ENCODE data around the gene MINDY4.

MINDY4 gene

GRCh38 chr7:30877015-30877769 lies 106.0 kb downstream of the MINDY4 start:
- DNase-seq (ENCODE audit: low read depth in 1 of 2, low spot score in 1 of 2), result no peak
- H3K27ac ChIP-seq (replicated peaks), result no peak overlapping the region

DNA sequence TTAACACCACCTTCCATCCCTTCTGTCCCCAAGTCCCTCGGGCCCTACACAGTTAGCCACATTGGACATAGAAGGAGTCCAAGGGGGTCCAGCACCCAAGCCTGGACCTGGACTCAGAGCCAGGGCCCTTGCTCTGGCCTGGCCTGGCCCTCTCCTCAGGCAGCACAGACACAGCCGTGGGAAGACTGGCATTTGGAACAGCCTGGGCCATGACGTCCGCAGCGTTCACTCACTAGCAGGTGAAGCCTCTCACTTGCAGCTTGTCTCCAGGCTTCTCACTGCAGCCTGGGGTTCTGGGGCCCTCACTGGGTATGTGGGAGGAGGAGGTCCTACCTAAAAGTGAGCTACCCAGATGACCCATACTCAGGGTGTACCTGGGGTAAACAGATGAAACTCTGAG lies 106.8 kb downstream of the MINDY4 start:
- H3K27me3 ChIP-seq (ENCODE audit: insufficient read depth, poor library complexity, severe bottlenecking), result no peaks in the 10 kb centered on the region
- no peak for DNase-seq (ENCODE audit: low read depth in 1 of 2, low spot score in 1 of 2)
- no peak for TF ChIP-seq REST (IDR thresholded peaks at IDR 0.05; ENCODE audit: insufficient replicate concordance, low read depth)
- no peak for TF ChIP-seq POLR2AphosphoS5 (IDR thresholded peaks at IDR 0.05; ENCODE audit: low read depth)
- TF ChIP-seq SPI1 (IDR thresholded peaks at IDR 0.05; ENCODE audit: borderline replicate concordance, low read depth), result no peak
- TF ChIP-seq GABPA (IDR thresholded peaks at IDR 0.05; ENCODE audit: low read depth), result no peak
- no peak for TF ChIP-seq CTCF (IDR thresholded peaks at IDR 0.05; ENCODE audit: insufficient read depth, low read length)
- H3K4me3 ChIP-seq (replicated peaks; ENCODE audit: insufficient read depth, low read length), result no peak overlapping the region
- no peak overlapping the region for H3K27ac ChIP-seq (replicated peaks)

More at GRCh38 chr7:30877015-30877769, 106.0 kb downstream of the MINDY4 start:
- Histone ChIP-seq H3K27me3 (ENCODE audit: insufficient read depth, poor library complexity, severe bottlenecking) (no peaks in the 10 kb centered on the region), H3K4me3 (replicated peaks; ENCODE audit: insufficient read depth, low read length) (no peak overlapping the region)
- no peak for TF ChIP-seq GABPA (IDR thresholded peaks at IDR 0.05; ENCODE audit: low read depth)
- TF ChIP-seq REST (IDR thresholded peaks at IDR 0.05; ENCODE audit: insufficient replicate concordance, low read depth), result no peak
- TF ChIP-seq CTCF (IDR thresholded peaks at IDR 0.05; ENCODE audit: insufficient read depth, low read length), result no peak
- no peak for TF ChIP-seq POLR2AphosphoS5 (IDR thresholded peaks at IDR 0.05; ENCODE audit: low read depth)
- TF ChIP-seq SPI1 (IDR thresholded peaks at IDR 0.05; ENCODE audit: borderline replicate concordance, low read depth), result no peak

GRCh38 chr7:30879139-30880124 lies 108.2 kb downstream of the MINDY4 start:
- no peak for TF ChIP-seq CTCF (IDR thresholded peaks at IDR 0.05; ENCODE audit: insufficient read depth, low read length)
- TF ChIP-seq REST (IDR thresholded peaks at IDR 0.05; ENCODE audit: insufficient replicate concordance, low read depth), result no peak
- TF ChIP-seq SPI1 (IDR thresholded peaks at IDR 0.05; ENCODE audit: borderline replicate concordance, low read depth), result no peak
- TF ChIP-seq GABPA (IDR thresholded peaks at IDR 0.05; ENCODE audit: low read depth), result no peak
- TF ChIP-seq POLR2AphosphoS5 (IDR thresholded peaks at IDR 0.05; ENCODE audit: low read depth), result no peak
- no peak overlapping the region for H3K27ac ChIP-seq (replicated peaks)
- H3K27me3 ChIP-seq (ENCODE audit: insufficient read depth, poor library complexity, severe bottlenecking), result no peaks in the 10 kb centered on the region
- H3K4me3 ChIP-seq (replicated peaks; ENCODE audit: insufficient read depth, low read length), result no peak overlapping the region
- DNase-seq (ENCODE audit: low read depth in 1 of 2, low spot score in 1 of 2), result no peak

Data from HL-60 (cell line).